Effector memory CD8-positive, alpha-beta T cell (primary cell): Measurements from ENCODE around the gene LARGE1.
"Not testable (repeated sequence)": the region's sequence is repeated elsewhere in the genome, so short reads cannot be mapped to it uniquely, and the experiment has no call there.

ENCODE experiments used
- ATAC-seq: fragments of 150-1000 bp; cut with Tn5 transposase; replicated peaks from 2 replicates; pipeline ENCODE4 v1.10.0; 2021; ENCODE audit warnings: mild to moderate bottlenecking, moderate library complexity
- DNase-seq, 3 experiments: peaks; one replicate each; pipeline ENCODE4 v3.0.0; 2021
- H3K27ac Mint-ChIP-seq, 2 donors: one replicate each; pipeline ENCODE4 v1.8.0; 2022; ENCODE audit warnings: mild to moderate bottlenecking in 2 of 2, mixed read lengths in 2 of 2, moderate library complexity in 2 of 2
- H3K27me3 Mint-ChIP-seq, 2 donors: one replicate each; pipeline ENCODE4 v1.8.0; 2022; ENCODE audit warnings: mixed read lengths in 2 of 2
- H3K36me3 Mint-ChIP-seq: one replicate; pipeline ENCODE4 v1.8.0; 2022; ENCODE audit warnings: mild to moderate bottlenecking, moderate library complexity, mixed read lengths; ENCODE audit not compliant: insufficient read depth
- H3K4me1 Mint-ChIP-seq, 2 donors: one replicate each; pipeline ENCODE4 v1.8.0; 2022; ENCODE audit warnings: low read depth in 2 of 2, mixed read lengths in 2 of 2
- H3K4me3 Mint-ChIP-seq, 2 donors: one replicate each; pipeline ENCODE4 v1.8.0; 2022; ENCODE audit warnings: mild to moderate bottlenecking in 2 of 2, mixed read lengths in 2 of 2, moderate library complexity in 2 of 2
- H3K9me3 Mint-ChIP-seq, 2 donors: one replicate each; pipeline ENCODE4 v1.8.0; 2022; ENCODE audit warnings: mixed read lengths in 2 of 2

The LARGE1 gene

DNA sequence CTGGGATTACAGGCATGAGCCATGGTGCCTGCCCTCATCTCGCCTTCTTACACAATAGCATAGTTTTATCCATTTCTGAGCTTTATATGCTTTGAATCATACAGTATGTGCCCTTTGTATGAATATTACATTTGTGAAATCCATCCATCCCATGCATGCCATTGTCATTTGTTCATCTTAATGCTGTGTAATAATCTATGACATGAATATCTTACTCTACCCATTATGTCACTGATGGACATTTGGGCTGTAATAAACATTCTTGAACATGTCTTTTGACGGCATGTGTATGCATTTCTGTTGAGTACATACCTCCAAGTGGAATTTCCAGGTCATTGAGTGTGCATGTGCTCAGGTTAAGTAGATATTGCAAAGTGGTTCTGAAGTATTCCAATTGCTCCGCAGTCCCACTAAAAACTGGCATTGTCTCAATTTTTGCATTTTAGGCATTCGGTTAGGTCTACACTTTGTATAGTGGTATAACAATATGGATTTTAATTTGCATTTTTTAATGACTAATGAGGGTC lies 522.8 kb downstream of the LARGE1 start:
- Mint-ChIP-seq H3K4me1 (no peaks in the 10 kb centered on the region), H3K4me3 (no peak overlapping the region), H3K27me3 (no peaks in the 10 kb centered on the region), H3K27ac (no peak overlapping the region), H3K9me3 (peaks cover 1 to 7% of the 10 kb centered on the region in 2 donors), H3K36me3 (no peaks in the 10 kb centered on the region)
- DNase-seq (no peak), ATAC-seq (no peak)

DNA sequence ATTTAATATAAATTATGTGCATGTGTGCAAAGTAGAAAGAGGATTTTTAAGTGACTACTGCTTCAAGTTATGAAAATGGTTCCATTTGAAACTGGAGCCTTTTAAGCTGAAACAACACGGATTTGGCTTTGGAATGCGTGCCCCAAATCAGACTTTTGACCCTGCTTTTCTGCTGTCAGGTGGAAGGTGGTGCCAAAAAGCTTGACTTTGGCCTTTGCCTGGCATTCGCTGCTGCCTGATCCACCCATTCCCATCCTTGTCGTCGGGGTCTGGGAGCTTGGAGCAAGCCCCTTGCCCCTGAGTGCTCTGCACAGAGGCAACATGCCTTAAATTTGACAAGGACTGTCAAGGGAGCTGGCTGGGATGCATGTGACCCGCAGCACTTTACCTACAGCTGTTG lies 526.8 kb downstream of the LARGE1 start:
- Mint-ChIP-seq H3K9me3 (peaks cover 1 to 3% of the 10 kb centered on the region in 2 donors), H3K36me3 (no peaks in the 10 kb centered on the region), H3K4me3 (no peak overlapping the region), H3K27me3 (no peaks in the 10 kb centered on the region), H3K27ac (no peak overlapping the region), H3K4me1 (no peaks in the 10 kb centered on the region)
- ATAC-seq = no peak
- DNase-seq = no peak

DNA sequence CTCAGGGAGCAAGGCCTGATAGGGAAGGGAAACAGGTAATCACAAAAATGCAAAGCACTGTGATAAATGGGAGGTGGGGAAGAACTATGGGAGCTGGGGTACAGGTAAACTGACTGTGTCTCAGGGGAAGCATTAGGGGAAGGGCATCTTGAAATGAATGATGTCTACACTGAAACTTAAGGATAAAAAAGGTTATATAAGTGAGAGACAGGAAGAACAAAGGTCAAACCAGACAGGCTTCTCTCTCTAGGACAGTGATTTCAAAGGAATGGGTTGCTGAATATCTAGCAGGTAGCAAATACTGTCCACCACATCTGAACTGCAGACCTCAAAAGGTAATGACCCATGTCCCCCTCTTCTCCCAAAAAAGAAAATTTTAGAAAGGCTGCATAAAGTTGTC lies 529.0 kb downstream of the LARGE1 start:
- Mint-ChIP-seq H3K27ac (no peak overlapping the region), H3K4me3 (no peak overlapping the region), H3K27me3 (no peaks in the 10 kb centered on the region), H3K9me3 (peaks cover 0 to 1% of the 10 kb centered on the region in 2 donors), H3K36me3 (no peaks in the 10 kb centered on the region), H3K4me1 (no peaks in the 10 kb centered on the region)
- no peak for ATAC-seq
- DNase-seq = no peak

DNA sequence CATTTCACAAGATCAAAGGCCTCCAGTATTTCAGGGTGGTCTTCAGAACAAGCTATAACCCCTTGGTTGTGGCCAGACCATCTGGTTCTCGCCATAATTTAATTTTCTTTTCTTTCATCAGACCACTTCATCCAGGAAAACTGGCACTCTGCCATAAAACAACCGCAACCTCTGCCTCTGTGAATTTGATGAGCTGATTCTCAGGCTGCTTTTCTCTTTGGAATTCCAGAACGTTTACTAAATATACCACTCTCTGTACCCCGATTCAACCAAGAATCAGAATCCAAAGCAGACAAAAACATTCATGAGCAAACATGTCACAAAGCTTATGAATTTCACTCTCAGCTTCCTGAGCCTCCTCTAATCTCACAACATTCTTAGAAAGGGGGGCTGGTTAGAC lies 530.3 kb downstream of the LARGE1 start:
- H3K27ac Mint-ChIP-seq = no peak overlapping the region
- no peak overlapping the region for H3K4me3 Mint-ChIP-seq
- H3K27me3 Mint-ChIP-seq = no peaks in the 10 kb centered on the region
- DNase-seq (no peak), ATAC-seq (no peak)
- H3K9me3 Mint-ChIP-seq = no peaks in the 10 kb centered on the region
- H3K4me1 Mint-ChIP-seq = no peaks in the 10 kb centered on the region
- H3K36me3 Mint-ChIP-seq = no peaks in the 10 kb centered on the region

DNA sequence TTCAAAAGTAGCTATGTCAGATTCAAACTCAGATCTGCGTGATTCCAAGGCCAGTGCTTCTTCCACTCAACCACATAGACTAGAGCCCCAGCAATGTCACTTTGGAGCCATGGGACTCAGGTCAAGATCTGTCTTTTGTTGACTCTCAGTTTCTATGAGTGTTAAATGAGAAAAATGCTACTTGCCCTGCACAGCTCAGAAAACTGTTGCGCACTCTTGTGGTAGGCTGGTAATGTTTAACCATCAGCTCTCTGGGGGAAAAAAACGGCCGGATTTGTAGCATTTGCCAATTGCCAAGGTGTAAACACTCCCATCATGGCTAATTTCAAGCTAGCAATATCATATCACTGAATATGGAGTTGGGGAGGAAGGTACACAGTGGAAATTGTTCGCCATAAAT lies 534.0 kb downstream of the LARGE1 start:
- H3K4me3 Mint-ChIP-seq = no peak overlapping the region
- ATAC-seq = no peak

DNA sequence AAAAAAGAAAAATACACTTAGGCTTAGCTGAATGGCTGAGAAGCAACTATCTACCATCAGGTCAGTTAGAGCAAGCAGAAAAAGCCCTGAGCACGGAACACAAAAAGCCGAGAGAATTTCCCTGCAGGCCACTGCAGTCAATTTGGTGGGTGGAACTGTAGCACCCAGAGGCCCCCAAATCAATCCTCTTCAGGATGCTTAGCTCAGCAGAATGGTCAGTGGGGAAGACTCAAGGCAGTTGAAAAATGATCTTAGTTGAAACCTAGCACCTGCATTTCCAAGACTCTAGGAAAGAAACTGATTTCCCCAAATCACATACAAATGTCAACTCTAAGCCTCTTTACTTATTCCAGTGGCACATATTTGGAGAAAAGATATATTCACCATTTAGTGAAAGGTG lies 534.7 kb downstream of the LARGE1 start:
- ATAC-seq (no peak), DNase-seq (no peak)
- no peaks in the 10 kb centered on the region for H3K27me3 Mint-ChIP-seq
- H3K27ac Mint-ChIP-seq = no peak overlapping the region
- no peaks in the 10 kb centered on the region for H3K4me1 Mint-ChIP-seq
- no peak overlapping the region for H3K4me3 Mint-ChIP-seq
- no peaks in the 10 kb centered on the region for H3K36me3 Mint-ChIP-seq
- H3K9me3 Mint-ChIP-seq = no peaks in the 10 kb centered on the region

More for the DNA sequence above, 534.0 kb downstream of the LARGE1 start:
- Mint-ChIP-seq H3K4me1 (no peaks in the 10 kb centered on the region), H3K9me3 (no peaks in the 10 kb centered on the region), H3K36me3 (no peaks in the 10 kb centered on the region), H3K27me3 (no peaks in the 10 kb centered on the region), H3K27ac (no peak overlapping the region)
- no peak for DNase-seq

DNA sequence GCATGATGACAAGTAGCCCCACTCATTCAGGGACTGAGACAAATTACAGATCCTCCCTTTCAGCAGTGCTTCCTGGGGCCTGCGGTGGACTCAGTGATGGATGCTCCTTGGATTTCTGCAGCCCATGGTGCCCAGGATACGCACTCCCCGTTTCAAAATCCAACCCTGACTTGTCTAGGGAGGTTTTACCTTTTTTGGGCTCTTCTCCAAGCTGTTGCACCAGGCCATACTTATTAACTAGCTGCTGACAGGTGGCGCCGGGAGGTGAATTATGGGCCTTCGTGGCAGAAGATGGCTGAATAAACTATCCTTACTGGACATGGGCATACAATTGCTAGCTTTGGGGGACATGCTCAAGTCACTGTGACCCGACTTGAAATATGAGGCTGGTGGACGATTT lies 537.8 kb downstream of the LARGE1 start:
- no peaks in the 10 kb centered on the region for H3K36me3 Mint-ChIP-seq
- H3K4me3 Mint-ChIP-seq = no peak overlapping the region
- no peaks in the 10 kb centered on the region for H3K4me1 Mint-ChIP-seq
- peaks cover 5 to 19% of the 10 kb centered on the region in 2 donors for H3K9me3 Mint-ChIP-seq
- ATAC-seq = no peak
- H3K27ac Mint-ChIP-seq = no peak overlapping the region
- DNase-seq = no peak
- no peaks in the 10 kb centered on the region for H3K27me3 Mint-ChIP-seq

DNA sequence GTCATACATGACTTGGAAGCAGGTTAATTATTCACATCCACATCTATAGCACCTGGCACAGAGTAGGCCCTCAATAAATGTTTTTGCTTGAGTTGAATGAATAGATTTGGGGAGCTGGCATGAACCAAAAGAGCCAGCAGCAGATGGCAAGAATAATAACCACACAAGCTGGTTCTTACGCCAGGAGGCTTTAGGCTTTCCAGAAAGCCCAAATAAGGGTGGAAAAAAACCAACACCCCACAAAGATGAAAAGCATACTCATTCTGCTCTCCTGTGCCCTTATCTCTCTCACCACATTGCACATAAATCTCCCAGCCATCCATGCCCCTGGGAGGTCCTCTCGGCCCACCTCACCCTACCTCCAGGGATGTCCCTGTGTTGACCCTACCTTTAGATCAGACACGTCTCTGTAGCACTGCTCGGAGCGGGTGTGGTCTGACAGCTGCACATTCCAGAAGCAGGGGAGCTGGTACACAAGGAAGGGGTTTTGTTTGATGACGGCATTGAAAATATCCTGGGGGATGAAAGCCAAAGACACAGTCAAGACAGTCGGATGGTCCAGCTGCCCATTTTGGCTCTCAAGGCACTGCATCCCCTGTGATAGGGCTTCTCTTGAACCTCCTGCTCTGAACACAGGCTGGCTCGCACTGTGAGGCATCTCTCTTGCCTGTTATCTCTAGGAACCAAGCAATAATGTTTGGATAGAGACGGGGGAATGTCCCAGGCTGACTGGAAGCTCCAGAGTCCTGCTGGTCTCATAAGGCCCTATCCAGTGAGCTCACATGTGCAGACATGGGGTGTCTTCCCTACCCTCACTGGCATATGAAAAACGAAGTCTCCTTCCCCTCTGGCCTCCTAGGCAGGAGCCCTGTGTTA lies 538.5 kb downstream of the LARGE1 start:
- no peaks in the 10 kb centered on the region for H3K4me1 Mint-ChIP-seq
- no peak for DNase-seq
- no peak overlapping the region for H3K4me3 Mint-ChIP-seq
- no peaks in the 10 kb centered on the region for H3K27me3 Mint-ChIP-seq
- no peak for ATAC-seq
- peaks cover 5 to 22% of the 10 kb centered on the region in 2 donors for H3K9me3 Mint-ChIP-seq
- no peak overlapping the region for H3K27ac Mint-ChIP-seq
- H3K36me3 Mint-ChIP-seq = no peaks in the 10 kb centered on the region

DNA sequence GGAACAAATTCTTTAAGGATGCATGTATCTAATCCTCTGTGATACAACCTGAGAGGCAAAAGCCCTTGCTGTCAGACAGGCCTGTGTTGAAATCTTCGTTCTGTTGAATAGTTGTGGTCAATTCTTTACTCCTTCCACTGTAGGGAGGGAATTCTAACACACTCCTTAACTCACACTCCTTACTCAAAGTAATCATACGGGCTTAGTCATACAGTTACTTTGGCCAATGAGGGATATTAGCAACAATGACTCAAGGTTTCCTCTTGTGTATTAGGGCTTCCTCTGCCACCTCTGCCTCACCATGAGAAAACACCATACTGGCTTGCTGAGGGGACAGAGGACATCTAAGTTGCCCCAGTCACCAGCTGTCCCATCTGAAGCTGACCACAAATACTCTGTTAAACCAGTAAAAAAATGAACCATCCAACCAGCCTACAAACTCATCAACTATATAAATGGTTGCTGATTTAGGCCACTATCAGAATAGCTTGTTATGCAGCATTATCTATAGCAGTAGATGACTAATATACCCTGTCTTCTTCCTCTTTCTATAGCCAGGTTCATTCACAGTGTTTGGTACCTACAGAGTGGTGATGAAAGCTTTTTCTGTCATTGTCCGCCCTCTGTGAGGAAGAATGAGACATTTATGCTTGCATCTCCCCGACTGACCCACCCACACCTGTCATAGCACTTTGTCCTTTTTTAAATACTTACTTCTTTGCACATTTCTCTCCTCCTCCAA lies 539.3 kb downstream of the LARGE1 start:
- no peak overlapping the region for H3K27ac Mint-ChIP-seq
- H3K4me1 Mint-ChIP-seq = no peaks in the 10 kb centered on the region
- no peak for DNase-seq
- peaks cover 5 to 22% of the 10 kb centered on the region in 2 donors for H3K9me3 Mint-ChIP-seq
- no peaks in the 10 kb centered on the region for H3K36me3 Mint-ChIP-seq
- no peak overlapping the region for H3K4me3 Mint-ChIP-seq
- no peak for ATAC-seq
- no peaks in the 10 kb centered on the region for H3K27me3 Mint-ChIP-seq

DNA sequence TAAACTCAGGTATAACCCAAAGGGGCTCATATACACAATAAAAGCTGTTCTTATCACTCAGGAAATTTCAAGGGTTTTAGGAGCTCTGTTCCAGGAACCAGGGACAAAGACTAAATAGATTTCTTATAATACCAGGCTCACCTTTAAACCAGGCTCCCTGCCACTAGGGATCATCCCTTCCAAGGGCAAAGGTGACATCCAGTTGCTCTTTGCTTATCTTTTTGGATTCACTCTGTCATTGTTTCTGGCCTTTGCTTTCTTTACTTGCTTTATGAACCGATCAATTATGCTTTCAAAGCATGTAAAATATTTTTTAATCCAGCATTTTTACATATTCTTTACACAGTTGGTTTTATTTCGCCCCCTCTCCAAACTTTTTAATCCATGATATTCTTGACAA lies 540.4 kb downstream of the LARGE1 start:
- Mint-ChIP-seq H3K27ac (no peak overlapping the region), H3K9me3 (peaks cover 5 to 22% of the 10 kb centered on the region in 2 donors), H3K4me3 (no peak overlapping the region), H3K36me3 (no peaks in the 10 kb centered on the region), H3K27me3 (no peaks in the 10 kb centered on the region), H3K4me1 (no peaks in the 10 kb centered on the region)
- ATAC-seq = no peak
- no peak for DNase-seq

DNA sequence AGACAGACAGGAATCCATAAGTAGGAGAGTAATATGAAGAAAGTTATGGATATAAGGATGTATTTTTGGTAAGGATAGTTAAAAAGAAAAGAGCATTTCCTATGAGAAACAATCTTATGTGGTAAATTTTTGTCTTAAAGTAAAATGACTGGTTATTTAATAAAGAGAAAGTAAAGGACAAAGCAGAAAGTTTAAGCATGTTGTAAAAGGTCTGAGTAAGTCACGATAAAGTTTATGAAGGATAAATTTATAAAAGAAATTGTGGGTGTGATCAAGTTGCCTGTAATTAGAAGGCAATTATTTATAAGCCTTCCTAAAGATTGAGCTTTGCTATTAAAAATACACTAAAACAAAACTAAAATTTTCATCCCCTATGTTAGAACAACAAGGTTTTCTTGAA lies 547.4 kb downstream of the LARGE1 start:
- no peaks in the 10 kb centered on the region for H3K4me1 Mint-ChIP-seq
- H3K27ac Mint-ChIP-seq = no peak overlapping the region

DNA sequence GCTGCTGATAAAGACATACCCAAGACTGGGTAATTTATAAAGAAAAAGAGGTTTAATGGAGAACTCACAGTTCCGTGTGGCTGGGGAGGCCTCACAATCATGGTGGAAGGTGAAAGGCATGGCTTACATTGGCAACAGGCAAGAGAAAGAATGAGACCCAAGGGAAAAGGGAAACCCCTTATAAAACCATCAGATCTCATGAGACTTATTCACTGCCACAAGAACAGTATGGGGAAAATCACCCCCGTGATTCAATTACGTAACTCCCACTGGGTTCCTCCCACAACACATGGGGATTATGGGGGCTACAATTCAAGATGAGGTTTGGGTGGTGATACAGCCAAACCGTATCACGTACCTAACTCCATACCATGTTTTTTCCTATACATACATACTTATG lies 557.0 kb downstream of the LARGE1 start:
- not testable (repeated sequence) for H3K27ac Mint-ChIP-seq, H3K9me3 Mint-ChIP-seq, H3K4me1 Mint-ChIP-seq, DNase-seq, ATAC-seq, H3K27me3 Mint-ChIP-seq, H3K36me3 Mint-ChIP-seq, H3K4me3 Mint-ChIP-seq

More for the DNA sequence above, 547.4 kb downstream of the LARGE1 start:
- ATAC-seq = no peak
- peaks cover 2 to 7% of the 10 kb centered on the region in 2 donors for H3K9me3 Mint-ChIP-seq
- no peak overlapping the region for H3K4me3 Mint-ChIP-seq
- no peak for DNase-seq
- H3K27me3 Mint-ChIP-seq = no peaks in the 10 kb centered on the region
- no peaks in the 10 kb centered on the region for H3K36me3 Mint-ChIP-seq

DNA sequence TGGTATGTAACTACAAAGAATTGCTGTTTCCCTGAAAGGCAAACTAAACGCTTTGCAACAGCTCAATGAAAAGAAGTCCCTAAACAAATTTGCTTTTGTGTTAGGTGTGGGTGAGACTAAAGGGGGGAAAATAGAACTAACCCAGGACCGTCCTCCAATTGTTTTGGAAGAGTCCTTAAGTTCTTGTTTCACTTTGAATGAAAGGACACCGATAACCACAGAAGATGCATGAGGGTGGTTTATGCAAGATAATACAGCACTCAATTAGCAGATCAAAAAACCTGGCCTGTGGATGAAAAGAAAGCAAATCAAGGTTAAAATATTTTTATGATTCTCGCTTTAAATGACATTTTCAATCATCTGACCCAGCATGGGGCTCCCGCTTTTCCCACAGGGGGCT lies 557.6 kb downstream of the LARGE1 start:
- no peak for DNase-seq
- Mint-ChIP-seq H3K4me3 (no peak overlapping the region), H3K27me3 (no peaks in the 10 kb centered on the region), H3K36me3 (peaks cover 2% of the 10 kb centered on the region), H3K9me3 (peaks cover 0 to 3% of the 10 kb centered on the region in 2 donors), H3K4me1 (no peaks in the 10 kb centered on the region), H3K27ac (no peak overlapping the region)
- no peak for ATAC-seq

DNA sequence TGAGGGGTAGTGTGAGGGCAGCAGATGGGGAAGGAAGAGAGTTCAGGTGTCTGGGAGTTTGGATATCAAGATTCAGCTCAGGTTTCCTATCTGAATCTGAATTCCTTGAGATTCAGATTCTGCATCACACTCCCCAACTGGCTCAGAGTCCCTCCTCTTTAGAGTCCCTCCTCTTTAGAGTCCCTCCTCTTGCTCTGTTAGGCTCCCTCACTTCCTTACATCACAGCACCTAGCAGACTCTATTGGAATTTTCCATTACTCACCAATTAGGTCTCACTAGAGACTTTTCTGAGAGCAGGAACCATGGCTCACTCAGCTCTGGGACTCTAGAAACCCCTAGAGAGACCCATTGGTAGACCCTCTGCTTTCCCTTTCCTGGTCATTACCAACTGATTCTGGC lies 558.7 kb downstream of the LARGE1 start:
- no peak overlapping the region for H3K27ac Mint-ChIP-seq
- H3K4me1 Mint-ChIP-seq = no peaks in the 10 kb centered on the region
- ATAC-seq (no peak), DNase-seq (no peak)
- H3K27me3 Mint-ChIP-seq = no peaks in the 10 kb centered on the region
- peaks cover 2% of the 10 kb centered on the region for H3K36me3 Mint-ChIP-seq
- peaks cover 0 to 5% of the 10 kb centered on the region in 2 donors for H3K9me3 Mint-ChIP-seq
- no peak overlapping the region for H3K4me3 Mint-ChIP-seq
